ENCODE measurements around the gene C21orf91. TPM values are rescaled to one million over a fixed set of nuclear protein-coding genes. Genes with fewer than 3 reads are reported as not detected.

The C21orf91 gene
- total and polyA plus RNA-seq, 2 experiments from 2014 or later: 3.7 to 4.4 TPM

DNA sequence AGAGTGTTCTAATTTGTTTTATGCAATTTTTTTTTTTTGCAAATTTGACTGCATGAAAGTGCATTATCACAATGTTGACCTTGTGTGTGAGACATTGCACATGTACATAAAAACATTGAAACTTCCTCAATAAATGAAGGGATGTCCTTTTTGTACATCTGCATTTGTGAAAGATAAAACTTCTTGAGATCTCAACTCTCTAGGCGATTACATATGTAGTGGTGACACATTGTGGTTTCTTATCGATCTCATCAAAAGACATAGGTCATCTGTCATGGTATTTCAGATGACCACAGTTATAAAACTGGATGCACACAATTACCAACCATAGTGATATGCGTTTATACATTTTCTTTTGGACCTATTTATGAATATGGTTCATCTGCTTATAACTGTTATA lies 35.6 kb upstream of the C21orf91 start:
- Histone ChIP-seq H3K79me2 (ENCODE audit: insufficient read depth) (no peaks in the 10 kb centered on the region), H3K27ac (no peak overlapping the region), H3F3A (ENCODE audit: insufficient read depth) (peaks cover 1% of the 10 kb centered on the region), H4K20me1 (ENCODE audit: insufficient read depth) (no peaks in the 10 kb centered on the region), H3K4me3 (no peak overlapping the region), H3K9me2 (ENCODE audit: insufficient read depth) (no peaks in the 10 kb centered on the region), H3K4me2 (ENCODE audit: unreplicated experiment) (no peak overlapping the region), H3K27me3 (replicated peaks; ENCODE audit: insufficient read depth) (peaks cover 7% of the 10 kb centered on the region; the same call in 1 of the 2 replicates), H2AFZ (no peak overlapping the region), H3K4me1 (ENCODE audit: insufficient read depth) (no peaks in the 10 kb centered on the region), H3K9me3 (ENCODE audit: low read depth) (no peaks in the 10 kb centered on the region), H3K9ac (no peak overlapping the region), H3K36me3 (ENCODE audit: low read depth) (no peaks in the 10 kb centered on the region)
- no peak for DNase-seq
- 62 to 65% methylated on average over 3 of the region's 3 CpGs for WGBS, 2 experiments (ENCODE audit: low coverage in 1 of 2, low lambda C conversion rate in 2 of 2, missing lambda C conversion rate in 2 of 2)
- in situ Hi-C loops (cut with MboI): no loop called here
- no peak for TF ChIP-seq EZH2phosphoT487 (IDR thresholded peaks at IDR 0.05; ENCODE audit: insufficient read depth, low read depth)
- no peak for TF ChIP-seq EZH2 (IDR thresholded peaks at IDR 0.05; ENCODE audit: insufficient read depth, poor library complexity, severe bottlenecking)

GRCh38 chr21:17853393-17854275 lies 34.5 kb upstream of the C21orf91 start:
- Histone ChIP-seq H3K9me2 (ENCODE audit: insufficient read depth) (no peaks in the 10 kb centered on the region), H2AFZ (no peak overlapping the region), H3K79me2 (ENCODE audit: insufficient read depth) (no peaks in the 10 kb centered on the region), H3K4me1 (ENCODE audit: insufficient read depth) (peaks cover 7% of the 10 kb centered on the region), H3K36me3 (ENCODE audit: low read depth) (no peaks in the 10 kb centered on the region), H4K20me1 (ENCODE audit: insufficient read depth) (no peaks in the 10 kb centered on the region), H3K9me3 (ENCODE audit: low read depth) (no peaks in the 10 kb centered on the region), H3K27me3 (replicated peaks; ENCODE audit: insufficient read depth) (peaks cover 7% of the 10 kb centered on the region; the same call in 1 of the 2 replicates), H3K27ac (no peak overlapping the region), H3K9ac (no peak overlapping the region), H3F3A (ENCODE audit: insufficient read depth) (peaks cover 12% of the 10 kb centered on the region), H3K4me3 (no peak overlapping the region), H3K4me2 (ENCODE audit: unreplicated experiment) (no peak overlapping the region)
- TF ChIP-seq EZH2 (IDR thresholded peaks at IDR 0.05; ENCODE audit: insufficient read depth, poor library complexity, severe bottlenecking) (no peak), EZH2phosphoT487 (IDR thresholded peaks at IDR 0.05; ENCODE audit: insufficient read depth, low read depth) (no peak)
- no peak for DNase-seq
- 47 to 50% methylated on average over 9 of the region's 9 CpGs for WGBS, 2 experiments (ENCODE audit: low coverage in 1 of 2, low lambda C conversion rate in 2 of 2, missing lambda C conversion rate in 2 of 2)
- in situ Hi-C loops (cut with MboI): no loop called here

- Histone ChIP-seq H3K27me3 (replicated peaks; ENCODE audit: insufficient read depth) (peaks cover 7% of the 10 kb centered on the region; the same call in 1 of the 2 replicates), H3K27ac (peak overlapping the region; percentile 41), H3K4me1 (ENCODE audit: insufficient read depth) (peaks cover 15% of the 10 kb centered on the region), H4K20me1 (ENCODE audit: insufficient read depth) (no peaks in the 10 kb centered on the region), H3K9ac (no peak overlapping the region), H3K36me3 (ENCODE audit: low read depth) (no peaks in the 10 kb centered on the region), H3K79me2 (ENCODE audit: insufficient read depth) (no peaks in the 10 kb centered on the region), H3K4me2 (ENCODE audit: unreplicated experiment) (peak overlapping the region; percentile 27), H3K4me3 (no peak overlapping the region), H3K9me2 (ENCODE audit: insufficient read depth) (no peaks in the 10 kb centered on the region), H2AFZ (no peak overlapping the region), H3K9me3 (ENCODE audit: low read depth) (no peaks in the 10 kb centered on the region), H3F3A (ENCODE audit: insufficient read depth) (peaks cover 16% of the 10 kb centered on the region)
- TF ChIP-seq EZH2 (IDR thresholded peaks at IDR 0.05; ENCODE audit: insufficient read depth, poor library complexity, severe bottlenecking): no peak
- TF ChIP-seq EZH2phosphoT487 (IDR thresholded peaks at IDR 0.05; ENCODE audit: insufficient read depth, low read depth): no peak
- peak; percentile 95 for DNase-seq
- in situ Hi-C loops (cut with MboI): no loop called here
- WGBS, 2 experiments (ENCODE audit: low coverage in 1 of 2, low lambda C conversion rate in 2 of 2, missing lambda C conversion rate in 2 of 2): 0 to 2% methylated on average over 3 of the region's 3 CpGs
Observed at GRCh38 chr21:17848228-17848627, 29.1 kb upstream of the C21orf91 start.

GRCh38 chr21:17841103-17841502 lies 21.9 kb upstream of the C21orf91 start:
- Histone ChIP-seq H3K9me3 (ENCODE audit: low read depth) (no peaks in the 10 kb centered on the region), H3K9me2 (ENCODE audit: insufficient read depth) (no peaks in the 10 kb centered on the region), H2AFZ (no peak overlapping the region), H3K36me3 (ENCODE audit: low read depth) (no peaks in the 10 kb centered on the region), H3K27me3 (replicated peaks; ENCODE audit: insufficient read depth) (no peaks in the 10 kb centered on the region), H3F3A (ENCODE audit: insufficient read depth) (no peaks in the 10 kb centered on the region), H3K4me2 (ENCODE audit: unreplicated experiment) (no peak overlapping the region), H3K4me3 (no peak overlapping the region), H4K20me1 (ENCODE audit: insufficient read depth) (no peaks in the 10 kb centered on the region), H3K9ac (no peak overlapping the region), H3K79me2 (ENCODE audit: insufficient read depth) (no peaks in the 10 kb centered on the region), H3K27ac (no peak overlapping the region), H3K4me1 (ENCODE audit: insufficient read depth) (no peaks in the 10 kb centered on the region)
- DNase-seq: no peak
- in situ Hi-C loops (cut with MboI): no loop called here
- TF ChIP-seq EZH2 (IDR thresholded peaks at IDR 0.05; ENCODE audit: insufficient read depth, poor library complexity, severe bottlenecking): no peak
- no peak for TF ChIP-seq EZH2phosphoT487 (IDR thresholded peaks at IDR 0.05; ENCODE audit: insufficient read depth, low read depth)

Data from GM23248 (cell line).